Ureter (tissue), 1 donor: ENCODE data around the gene TDRD12. TPM values are rescaled to one million over a fixed set of nuclear protein-coding genes. Genes with fewer than 3 reads are reported as not detected.
"Not testable (repeated sequence)": the region's sequence is repeated elsewhere in the genome, so short reads cannot be mapped to it uniquely, and the experiment has no call there.

Experiments used
- DNase-seq: peaks from one replicate; pipeline ENCODE4 v3.0.0-alpha.2; 2020; ENCODE audit warnings: low spot score
- total RNA-seq: library from RNA; stranded (reverse); gene quantifications from one replicate; pipeline ENCODE4 v1.2.4, GENCODE V29; 2023
- donor health status: DM: yes; HTN: yes; CAD: no.

TDRD12 gene
- total RNA-seq, 1 donor from 2014 or later: 0.34 TPM

DNA sequence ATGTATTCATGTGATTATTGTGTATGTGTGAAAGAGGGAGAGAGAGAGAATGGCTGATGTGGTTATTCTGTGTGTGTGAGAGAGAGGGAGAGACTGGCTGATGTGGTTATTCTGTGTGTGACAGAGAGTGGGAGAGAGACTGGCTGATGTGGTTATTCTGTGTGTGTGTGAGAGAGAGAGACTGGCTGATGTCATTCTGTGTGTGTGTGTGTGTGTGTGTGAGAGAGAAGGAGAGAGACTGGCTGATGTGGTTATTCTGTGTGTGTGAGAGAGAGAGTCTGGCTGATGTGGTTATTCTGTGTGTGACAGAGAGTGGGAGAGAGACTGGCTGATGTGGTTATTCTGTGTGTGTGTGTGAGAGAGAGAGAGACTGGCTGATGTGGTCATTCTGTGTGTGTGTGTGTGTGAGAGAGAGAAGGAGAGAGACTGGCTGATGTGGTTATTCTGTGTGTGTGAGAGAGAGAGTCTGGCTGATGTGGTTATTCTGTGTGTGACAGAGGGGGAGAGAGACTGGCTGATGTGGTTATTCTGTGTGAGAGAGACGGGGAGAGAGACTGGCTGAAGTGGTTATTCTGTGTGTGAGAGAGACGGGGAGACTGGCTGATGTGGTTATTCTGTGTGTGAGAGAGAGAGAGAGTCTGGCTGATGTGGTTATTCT is 26.2 kb downstream of the TDRD12 start:
- DNase-seq: not testable (repeated sequence)

DNA sequence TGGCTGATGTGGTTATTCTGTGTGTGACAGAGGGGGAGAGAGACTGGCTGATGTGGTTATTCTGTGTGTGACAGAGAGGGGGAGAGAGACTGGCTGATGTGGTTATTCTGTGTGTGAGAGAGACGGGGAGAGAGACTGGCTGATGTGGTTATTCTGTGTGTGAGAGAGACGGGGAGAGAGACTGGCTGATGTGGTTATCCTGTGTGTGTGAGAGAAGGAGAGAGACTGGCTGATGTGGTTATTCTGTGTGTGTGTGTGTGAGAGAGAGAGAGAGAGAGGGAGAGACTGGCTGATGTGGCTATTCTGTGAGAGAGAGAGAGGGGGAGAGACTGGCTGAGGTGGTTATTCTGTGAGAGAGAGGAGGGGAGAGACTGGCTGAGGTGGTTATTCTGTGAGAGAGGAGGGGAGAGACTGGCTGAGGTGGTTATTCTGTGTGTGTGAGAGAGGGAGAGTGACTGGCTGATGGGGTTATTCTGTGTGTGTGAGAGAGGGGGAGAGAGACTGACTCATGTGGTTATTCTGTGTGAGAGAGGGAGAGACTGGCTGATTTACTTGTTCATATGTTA is 27.1 kb downstream of the TDRD12 start:
- DNase-seq: not testable (repeated sequence)

DNA sequence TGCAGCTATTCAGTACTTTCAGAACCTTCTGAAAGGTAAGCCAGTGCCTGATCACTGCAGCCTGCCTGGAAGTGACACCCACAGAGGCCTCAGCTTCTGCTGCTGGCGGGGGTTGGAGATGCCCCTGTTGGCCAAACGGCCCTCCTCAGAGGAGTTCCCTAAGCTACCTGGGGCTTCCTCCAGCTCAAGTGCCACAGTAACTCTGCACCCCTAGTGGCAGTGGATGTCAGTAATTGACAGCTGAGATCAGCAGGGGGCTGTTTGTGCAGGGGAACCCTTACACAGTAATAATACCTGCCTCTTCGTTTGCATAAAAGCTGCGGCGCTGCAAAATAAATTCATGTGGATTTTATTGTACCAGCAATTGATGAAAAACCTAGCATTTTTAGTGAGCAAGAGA is 28.9 kb downstream of the TDRD12 start:
- no peak for DNase-seq

DNA sequence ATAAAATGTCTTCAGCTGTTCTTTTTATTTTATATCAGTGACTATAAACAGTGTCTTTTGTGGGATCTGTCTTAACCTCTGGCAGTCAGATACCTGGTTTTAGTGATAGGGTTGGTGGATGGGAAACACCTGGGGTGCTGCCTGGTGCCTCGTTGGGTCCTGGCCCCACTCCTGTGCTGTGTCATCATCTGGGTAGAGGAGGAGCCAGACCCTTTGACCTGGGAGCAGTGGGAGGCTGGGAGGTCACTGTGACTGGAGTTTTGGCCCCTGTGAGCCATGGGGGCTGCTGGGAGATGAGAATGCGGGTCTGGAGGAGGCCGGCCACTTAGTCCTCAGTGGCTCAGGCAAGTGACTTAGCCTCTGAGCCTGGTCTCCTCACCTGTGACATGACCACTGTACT is 29.4 kb downstream of the TDRD12 start:
- DNase-seq: no peak

DNA sequence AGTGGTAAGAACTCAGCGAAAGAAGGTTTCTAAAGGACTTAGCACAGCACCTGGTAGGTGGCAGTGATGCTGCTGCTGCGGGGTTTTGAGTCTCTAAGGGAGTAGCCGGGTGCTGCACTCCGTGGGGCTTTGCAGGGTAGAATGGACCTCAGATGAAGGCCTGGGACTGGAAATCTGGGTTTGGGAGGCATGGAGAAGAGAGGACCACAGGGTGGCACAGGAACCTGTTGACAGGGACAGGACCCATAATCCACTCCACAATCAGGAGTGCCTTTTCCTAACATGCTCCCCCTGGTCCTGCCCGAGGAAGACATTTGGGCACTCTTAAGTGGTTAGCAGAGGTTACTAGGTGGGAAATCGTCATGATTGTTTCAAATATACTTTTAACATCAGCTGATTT is 29.8 kb downstream of the TDRD12 start:
- no peak for DNase-seq

DNA sequence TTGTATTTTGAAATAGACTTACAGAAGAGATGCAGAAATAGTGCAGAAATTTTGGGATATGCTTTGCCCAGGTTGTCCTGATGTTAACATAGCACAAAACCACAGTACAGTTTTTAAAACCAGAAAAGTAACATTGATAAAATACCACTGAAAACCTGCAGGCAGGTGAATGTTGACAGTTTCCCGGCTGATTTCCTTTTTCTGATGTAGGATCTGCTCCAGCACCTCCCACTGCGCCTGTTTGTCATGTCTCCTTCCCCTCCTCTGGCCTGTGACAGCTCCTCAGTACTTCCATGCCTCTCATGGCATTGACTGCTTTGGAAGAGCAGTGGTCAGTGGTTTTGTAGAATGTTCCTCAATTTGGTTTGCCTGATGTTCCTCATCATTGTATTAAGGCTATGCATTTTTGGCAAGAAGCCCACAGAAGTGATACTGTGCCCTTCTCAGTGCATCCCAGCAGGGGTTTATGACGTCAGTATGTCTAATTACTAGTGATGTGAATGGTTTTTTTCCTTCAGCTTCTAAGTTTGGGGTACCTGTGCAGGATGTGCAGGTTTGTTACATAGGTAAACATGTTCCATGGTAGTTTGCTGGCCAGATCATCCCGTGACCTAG is 31.0 kb downstream of the TDRD12 start:
- no peak for DNase-seq

DNA sequence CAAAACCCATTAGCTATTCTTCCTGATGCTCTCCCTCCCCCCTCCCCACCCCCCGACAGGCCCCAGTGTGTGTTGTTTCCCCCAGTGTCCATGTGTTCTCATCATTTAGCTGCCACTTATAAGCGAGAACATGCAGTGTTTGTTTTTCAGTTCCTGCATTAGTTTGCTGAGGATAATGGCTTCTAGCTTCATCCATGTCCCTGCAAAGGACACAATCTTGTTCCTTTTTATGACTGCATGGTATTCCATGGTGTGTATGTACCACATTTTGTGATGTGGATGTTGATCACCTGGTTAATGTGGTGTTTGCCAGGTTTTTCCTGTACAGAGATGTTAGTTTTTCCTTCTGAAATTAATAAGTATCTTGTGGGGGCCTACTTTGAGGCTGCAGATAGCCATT is 31.5 kb downstream of the TDRD12 start:
- DNase-seq: no peak

DNA sequence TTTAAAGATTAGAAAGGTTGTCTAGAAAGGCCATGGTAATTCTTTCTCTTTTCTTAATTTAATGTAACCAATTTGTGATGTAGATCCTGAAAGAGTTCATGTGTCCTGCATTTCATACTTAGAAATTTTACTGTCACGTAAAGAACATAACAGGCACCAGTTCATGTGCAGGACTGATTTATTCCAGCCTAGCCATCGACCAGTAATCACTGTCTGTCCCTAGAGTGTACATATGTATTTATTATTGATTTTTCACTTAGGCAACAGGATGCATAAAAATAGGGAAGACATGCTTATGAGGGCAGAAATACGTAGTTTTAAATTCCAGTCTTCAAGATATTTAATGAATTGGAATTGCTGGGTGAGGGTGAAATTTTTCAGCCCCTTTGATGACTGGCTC is 37.6 kb downstream of the TDRD12 start:
- DNase-seq: no peak

DNA sequence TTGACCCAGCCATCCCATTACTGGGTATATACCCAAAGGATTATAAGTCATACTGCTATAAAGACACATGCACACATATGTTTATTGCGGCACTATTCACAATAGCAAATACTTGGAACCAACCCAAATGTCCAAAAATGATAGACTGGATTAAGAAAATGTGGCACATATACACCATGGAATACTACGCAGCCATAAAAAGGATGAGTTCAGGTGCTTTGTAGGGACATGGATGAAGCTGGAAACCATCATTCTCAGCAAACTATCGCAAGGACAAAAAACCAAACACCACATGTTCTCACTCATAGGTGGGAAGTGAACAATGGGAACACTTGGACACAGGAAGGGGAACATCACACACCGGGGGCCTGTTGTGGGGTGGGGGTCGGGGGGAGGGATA is 45.8 kb downstream of the TDRD12 start:
- not testable (repeated sequence) for DNase-seq

DNA sequence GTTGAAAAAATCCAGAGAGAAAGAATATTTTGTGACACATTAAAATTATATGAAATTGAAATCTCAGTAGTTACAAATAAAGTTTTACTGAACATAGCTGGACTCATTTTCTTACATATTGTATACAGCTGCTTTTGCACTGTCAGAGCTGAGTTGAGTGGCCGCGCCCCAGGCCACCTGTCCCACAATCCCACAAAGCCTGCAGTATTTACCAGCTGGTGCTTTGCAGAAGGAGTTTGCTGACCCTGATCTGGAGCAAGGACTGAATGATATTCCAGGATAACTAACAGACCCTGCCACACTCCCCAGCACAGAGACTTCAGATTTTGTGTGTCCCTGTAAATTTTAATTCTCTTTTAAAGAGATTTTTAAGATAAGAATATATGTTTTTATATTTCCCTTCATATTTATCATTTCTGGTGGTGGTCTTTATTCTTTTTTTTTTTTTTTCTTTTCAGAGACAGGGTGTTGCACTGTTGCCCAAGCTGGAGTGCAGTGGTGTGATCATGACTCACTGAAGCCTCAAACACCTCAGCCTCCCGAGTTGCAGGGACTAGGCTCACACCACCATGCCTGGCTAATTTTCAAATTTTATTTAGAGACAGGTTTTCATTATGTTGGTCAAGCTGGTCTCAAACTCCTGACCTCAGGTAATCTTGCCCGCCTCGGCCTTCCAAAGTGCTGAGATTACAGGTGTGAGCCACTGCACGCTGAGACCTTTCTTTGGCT is 48.5 kb downstream of the TDRD12 start:
- no peak for DNase-seq

DNA sequence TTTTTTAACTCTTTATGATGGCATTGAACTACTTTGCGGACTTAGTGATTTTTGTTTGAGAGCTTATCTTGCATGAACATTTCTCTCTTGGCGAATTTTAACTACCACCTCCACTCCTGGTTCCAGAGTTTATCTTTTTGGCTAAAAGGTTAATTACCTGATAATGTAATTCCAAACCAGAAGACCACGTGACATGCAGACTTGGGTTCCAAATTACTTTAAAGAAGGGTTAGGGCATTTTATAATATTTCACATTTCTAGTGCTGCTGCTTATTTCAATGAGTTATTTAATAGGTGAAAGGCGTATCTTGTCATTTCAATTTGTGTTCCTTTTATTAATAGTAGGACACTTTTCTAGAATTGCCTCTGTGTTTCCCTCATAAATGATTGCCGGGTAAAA is 52.0 kb downstream of the TDRD12 start:
- no peak for DNase-seq

DNA sequence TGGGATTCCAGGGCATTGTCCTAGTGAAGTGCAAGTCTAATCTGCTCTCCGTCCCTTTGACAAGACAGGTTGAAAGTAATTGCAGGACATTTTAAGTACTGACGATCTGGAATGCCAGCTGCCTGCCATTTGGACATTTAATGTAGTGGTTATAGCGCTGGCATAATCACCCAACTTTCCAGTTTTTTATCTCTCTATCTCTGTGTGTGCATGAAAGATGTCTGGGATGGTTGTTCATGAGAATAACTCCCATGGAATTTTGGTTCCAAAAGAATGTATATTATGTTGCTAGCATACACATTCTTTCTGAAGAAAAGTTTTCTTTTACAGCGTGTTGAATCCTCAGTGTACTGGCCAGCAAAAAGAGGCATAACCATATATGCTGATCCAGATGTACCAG is 53.6 kb downstream of the TDRD12 start:
- DNase-seq: no peak

DNA sequence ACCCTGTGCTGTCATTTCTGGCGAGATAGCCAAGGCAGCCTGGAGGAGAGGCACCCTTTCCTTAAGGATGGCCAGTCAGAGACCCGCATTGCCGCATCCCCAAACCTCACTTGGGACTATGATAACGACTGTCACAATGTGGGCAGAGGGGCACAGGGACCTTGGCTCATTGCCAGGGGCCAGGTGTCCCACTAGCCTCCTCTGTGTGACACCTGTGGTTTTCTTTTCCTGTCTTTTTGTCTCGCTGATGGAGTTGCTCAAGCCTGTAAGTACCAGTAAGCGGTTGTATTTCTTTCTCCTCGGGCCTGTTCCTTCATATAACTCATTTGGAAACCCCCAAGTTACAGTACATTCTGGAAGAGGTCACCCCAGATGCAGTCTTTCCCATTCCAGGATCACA is 59.5 kb downstream of the TDRD12 start:
- DNase-seq: no peak

DNA sequence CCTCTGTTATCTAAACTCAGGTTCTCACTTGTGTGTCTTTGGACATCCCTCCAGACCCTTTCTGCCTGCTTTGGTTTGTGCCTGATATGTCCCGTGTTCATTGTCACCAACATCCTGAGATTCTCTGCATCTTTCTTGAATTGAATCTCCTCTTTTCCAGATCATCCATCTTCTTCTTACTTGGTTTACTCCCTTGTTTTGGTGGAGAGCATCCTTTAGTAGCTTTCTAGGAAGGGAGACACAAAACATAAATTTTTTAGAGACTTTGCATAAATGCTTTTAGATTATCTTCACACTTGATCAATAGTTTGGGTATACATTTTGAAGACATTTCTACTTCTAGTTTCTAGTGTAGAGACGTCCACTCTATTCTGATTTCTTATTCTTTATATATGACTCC is 61.7 kb downstream of the TDRD12 start:
- DNase-seq: no peak

DNA sequence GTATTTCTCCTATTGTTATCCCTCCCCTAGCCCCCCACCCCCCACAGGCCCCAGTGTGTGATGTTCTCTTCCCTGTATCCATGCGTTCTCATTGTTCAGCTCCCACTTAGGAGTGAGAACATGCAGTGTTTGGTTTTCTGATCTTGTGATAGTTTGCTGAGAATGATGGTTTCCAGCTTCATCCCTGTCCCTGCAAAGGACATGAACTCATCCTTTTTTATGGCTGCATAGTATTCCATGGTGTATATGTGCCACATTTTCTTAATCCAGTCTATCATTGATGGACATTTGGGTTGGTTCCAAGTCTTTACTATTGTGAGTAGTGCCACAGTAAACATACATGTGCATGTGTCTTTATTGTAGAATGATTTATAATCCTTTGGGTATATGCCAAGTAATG is 62.5 kb downstream of the TDRD12 start:
- not testable (repeated sequence) for DNase-seq

DNA sequence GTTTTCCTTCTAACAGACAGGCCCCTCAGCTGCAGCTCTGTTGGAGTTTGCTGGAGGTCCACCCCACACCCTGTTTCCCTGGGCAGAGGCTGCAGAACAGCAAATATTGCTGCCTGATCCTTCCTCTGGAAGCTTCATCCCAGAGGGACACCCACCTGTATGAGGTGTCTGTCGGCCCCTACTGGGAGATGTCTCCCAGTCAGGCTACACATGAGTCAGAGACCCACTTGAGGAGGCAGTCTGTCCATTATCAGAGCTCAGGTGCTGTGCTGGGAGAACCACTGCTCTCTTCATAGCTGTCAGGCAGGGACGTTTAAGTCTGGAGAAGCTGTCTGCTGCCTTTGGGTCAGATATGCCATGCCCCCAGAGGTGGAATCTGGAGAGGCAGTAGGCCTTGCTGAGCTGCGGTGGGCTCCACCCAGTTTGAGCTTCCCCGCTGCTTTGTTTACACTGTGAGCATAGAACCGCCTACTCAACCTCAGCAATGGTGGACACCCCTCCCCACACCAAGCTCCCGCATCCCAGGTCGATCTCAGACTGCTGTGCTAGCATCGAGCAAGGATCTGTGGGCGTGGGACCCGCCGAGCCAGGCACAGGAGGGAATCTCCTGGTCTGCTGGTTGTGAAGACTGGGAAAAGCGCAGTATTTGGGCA is 67.7 kb downstream of the TDRD12 start:
- not testable (repeated sequence) for DNase-seq

DNA sequence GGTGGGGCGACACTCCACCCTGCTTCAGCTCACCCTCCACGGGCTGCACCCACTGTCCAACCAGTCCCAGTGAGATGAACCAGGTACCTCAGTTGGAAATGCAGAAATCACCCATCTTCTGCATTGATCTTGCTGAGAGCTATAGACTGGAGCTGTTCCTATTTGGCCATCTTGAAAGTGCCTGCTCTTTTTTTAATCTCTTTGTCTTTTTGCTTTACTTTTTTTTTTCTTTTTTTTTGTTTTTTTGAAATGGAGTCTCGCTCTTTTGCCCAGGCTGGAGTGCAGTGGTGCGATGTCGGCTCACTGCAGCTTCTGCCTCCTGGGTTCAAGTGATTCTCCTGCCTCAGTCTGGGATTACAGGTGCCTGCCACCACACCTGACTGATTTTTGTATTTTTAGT is 68.3 kb downstream of the TDRD12 start:
- not testable (repeated sequence) for DNase-seq

DNA sequence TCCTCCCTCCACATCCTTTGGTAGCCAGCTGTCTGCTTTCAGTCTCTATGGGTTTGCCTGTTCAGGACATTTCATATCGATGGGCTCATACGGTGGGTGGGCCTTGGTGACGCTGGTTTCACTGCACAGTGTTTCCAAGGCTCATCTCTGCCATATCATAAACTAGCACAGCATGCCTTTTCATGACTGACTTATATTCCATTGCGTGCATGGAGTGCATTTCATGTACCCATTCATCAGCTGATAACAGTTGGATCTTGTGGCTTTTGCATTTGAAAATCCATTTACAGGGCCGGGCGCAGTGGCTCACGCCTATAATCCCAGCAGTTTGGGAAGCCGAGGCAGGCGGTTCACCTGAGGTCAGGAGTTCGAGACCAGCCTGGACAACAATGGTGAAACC is 69.9 kb downstream of the TDRD12 start:
- DNase-seq: no peak

DNA sequence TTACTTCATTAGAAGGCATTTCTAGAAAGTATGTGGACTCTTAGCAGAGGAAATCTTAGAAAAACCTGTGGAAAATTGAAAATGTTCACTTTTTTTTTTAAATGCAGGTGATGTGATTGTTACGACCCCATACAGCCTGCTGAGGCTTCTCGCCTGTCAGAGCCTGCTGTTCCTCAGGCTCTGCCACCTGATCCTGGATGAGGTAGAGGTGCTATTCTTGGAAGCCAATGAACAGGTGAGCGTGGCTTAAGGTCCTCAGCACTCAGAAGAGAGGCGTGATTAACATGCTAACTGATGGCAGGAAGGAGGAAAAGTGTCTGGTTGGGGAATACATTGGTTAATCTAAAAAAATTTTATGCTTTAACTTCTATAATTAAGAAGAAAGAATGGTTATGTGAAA is 78.6 kb downstream of the TDRD12 start:
- DNase-seq: no peak

DNA sequence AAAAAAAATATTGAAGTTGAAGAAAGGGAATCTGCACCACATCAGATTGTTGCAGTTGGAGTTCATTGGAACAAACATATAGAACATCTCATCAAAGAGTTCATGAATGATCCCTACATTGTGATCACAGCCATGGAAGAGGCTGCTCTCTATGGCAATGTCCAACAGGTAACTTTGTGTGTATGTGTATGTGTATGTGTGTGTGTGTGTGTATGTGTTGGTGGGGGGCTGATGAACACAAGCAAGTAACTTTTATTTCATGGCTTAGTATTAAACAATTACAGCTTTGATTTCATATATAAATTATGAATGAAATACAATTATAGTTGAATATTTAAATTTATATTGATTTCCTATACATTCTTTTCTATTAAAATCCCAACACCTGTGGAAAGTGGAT is 80.6 kb downstream of the TDRD12 start:
- no peak for DNase-seq

DNA sequence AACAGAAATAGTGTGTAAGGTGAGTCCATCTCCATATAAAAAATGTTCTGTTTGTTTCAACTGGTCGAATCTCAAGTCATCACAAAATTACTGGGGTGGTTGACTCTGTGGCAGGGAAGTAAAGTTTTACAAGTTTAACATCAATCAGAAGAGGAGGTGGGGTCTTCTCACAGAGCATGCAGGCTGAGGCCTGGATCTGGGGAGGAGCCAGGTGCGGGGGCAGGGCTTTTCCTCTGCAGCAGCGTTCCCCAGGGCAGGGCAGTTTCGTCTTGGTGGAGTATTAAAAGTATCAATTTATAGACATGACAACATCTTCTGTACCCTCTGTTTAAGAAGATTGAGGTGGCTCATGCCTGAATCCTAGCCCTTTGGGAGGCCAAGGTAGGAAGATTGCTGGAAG is 81.2 kb downstream of the TDRD12 start:
- no peak for DNase-seq

DNA sequence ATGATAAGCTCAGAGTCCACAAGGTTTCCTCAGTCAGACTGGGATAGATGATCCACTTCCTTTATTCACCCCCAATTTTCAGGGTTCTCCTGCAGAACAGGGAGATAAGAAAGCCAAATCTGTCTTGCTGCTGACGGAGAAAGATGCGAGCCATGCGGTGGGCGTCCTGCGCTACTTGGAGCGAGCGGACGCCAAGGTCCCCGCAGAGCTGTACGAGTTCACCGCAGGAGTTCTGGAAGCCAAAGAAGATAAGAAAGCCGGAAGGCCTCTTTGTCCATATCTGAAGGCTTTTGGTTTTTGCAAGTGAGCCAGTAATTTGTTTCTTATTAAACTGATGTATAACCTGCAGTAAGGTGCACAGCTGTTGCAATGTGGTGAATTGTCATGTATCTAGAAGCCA is 83.3 kb downstream of the TDRD12 start:
- DNase-seq: no peak
